Measurements from ENCODE around the gene AKAP9. TPM values are rescaled to one million over a fixed set of nuclear protein-coding genes. Genes with fewer than 3 reads are reported as not detected.

The AKAP9 gene
- total and polyA plus RNA-seq, 4 donors = 14.6 to 97.7 (median 57.0) TPM

GRCh38 chr7:92006046-92006445 is 65.4 kb downstream of the AKAP9 start:
- H3K4me1 ChIP-seq (ENCODE audit: control insufficient read depth in 4 of 4, insufficient read depth in 4 of 4, low read length in 3 of 4) = no peaks in the 10 kb centered on the region
- H3K27ac ChIP-seq (ENCODE audit: low read depth in 1 of 2, low read length in 2 of 2) = no peak overlapping the region
- 90% methylated on average over 2 of the region's 2 CpGs for WGBS
- H3K4me3 ChIP-seq (ENCODE audit: low read depth in 1 of 3, low read length in 3 of 3) = no peak overlapping the region
- H3K36me3 ChIP-seq (ENCODE audit: control insufficient read depth in 4 of 4, insufficient read depth in 3 of 4, low read depth in 1 of 4, low read length in 3 of 4) = peaks cover 0 to 9% (median 7%) of the 10 kb centered on the region in 4 donors
- no peak overlapping the region for H3K9ac ChIP-seq (ENCODE audit: low read depth in 1 of 2, low read length in 2 of 2)
- TF ChIP-seq FOXA2 (IDR thresholded peaks at IDR 0.05) = no peak
- TF ChIP-seq, protein P1, sequence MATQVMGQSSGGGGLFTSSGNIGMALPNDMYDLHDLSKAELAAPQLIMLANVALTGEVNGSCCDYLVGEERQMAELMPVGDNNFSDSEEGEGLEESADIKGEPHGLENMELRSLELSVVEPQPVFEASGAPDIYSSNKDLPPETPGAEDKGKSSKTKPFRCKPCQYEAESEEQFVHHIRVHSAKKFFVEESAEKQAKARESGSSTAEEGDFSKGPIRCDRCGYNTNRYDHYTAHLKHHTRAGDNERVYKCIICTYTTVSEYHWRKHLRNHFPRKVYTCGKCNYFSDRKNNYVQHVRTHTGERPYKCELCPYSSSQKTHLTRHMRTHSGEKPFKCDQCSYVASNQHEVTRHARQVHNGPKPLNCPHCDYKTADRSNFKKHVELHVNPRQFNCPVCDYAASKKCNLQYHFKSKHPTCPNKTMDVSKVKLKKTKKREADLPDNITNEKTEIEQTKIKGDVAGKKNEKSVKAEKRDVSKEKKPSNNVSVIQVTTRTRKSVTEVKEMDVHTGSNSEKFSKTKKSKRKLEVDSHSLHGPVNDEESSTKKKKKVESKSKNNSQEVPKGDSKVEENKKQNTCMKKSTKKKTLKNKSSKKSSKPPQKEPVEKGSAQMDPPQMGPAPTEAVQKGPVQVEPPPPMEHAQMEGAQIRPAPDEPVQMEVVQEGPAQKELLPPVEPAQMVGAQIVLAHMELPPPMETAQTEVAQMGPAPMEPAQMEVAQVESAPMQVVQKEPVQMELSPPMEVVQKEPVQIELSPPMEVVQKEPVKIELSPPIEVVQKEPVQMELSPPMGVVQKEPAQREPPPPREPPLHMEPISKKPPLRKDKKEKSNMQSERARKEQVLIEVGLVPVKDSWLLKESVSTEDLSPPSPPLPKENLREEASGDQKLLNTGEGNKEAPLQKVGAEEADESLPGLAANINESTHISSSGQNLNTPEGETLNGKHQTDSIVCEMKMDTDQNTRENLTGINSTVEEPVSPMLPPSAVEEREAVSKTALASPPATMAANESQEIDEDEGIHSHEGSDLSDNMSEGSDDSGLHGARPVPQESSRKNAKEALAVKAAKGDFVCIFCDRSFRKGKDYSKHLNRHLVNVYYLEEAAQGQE (IDR thresholded peaks at IDR 0.05) = no peak
- TF ChIP-seq TAF1 (conservative IDR thresholded peaks at IDR 0.05) = no peak
- no peaks in the 10 kb centered on the region for H3K27me3 ChIP-seq (ENCODE audit: control insufficient read depth in 4 of 4, insufficient read depth in 4 of 4, low read length in 3 of 4)
- peaks cover 2 to 5% (median 4%) of the 10 kb centered on the region in 4 donors for H3K9me3 ChIP-seq (ENCODE audit: control insufficient read depth in 4 of 4, low read length in 3 of 4)
- no peak for DNase-seq (ENCODE audit: low spot score)

GRCh38 chr7:92010215-92010614 is 69.6 kb downstream of the AKAP9 start:
- no peaks in the 10 kb centered on the region for H3K27me3 ChIP-seq (ENCODE audit: control insufficient read depth in 4 of 4, insufficient read depth in 4 of 4, low read length in 3 of 4)
- no peak overlapping the region for H3K27ac ChIP-seq (ENCODE audit: low read depth in 1 of 2, low read length in 2 of 2)
- H3K4me1 ChIP-seq (ENCODE audit: control insufficient read depth in 4 of 4, insufficient read depth in 4 of 4, low read length in 3 of 4) = no peaks in the 10 kb centered on the region
- H3K4me3 ChIP-seq (ENCODE audit: low read depth in 1 of 3, low read length in 3 of 3) = no peak overlapping the region
- peaks cover 2 to 6% (median 5%) of the 10 kb centered on the region in 4 donors for H3K9me3 ChIP-seq (ENCODE audit: control insufficient read depth in 4 of 4, low read length in 3 of 4)
- TF ChIP-seq, protein P1 (IDR thresholded peaks at IDR 0.05) = no peak
- TF ChIP-seq YY1 (IDR thresholded peaks at IDR 0.05) (no peak), FOXA2 (IDR thresholded peaks at IDR 0.05) (no peak)
- DNase-seq (ENCODE audit: low spot score) = no peak
- peaks cover 0 to 12% (median 8%) of the 10 kb centered on the region in 4 donors for H3K36me3 ChIP-seq (ENCODE audit: control insufficient read depth in 4 of 4, insufficient read depth in 3 of 4, low read depth in 1 of 4, low read length in 3 of 4)
- H3K9ac ChIP-seq (ENCODE audit: low read depth in 1 of 2, low read length in 2 of 2) = no peak overlapping the region
- 96% methylated on average over 5 of the region's 5 CpGs for WGBS

- peaks cover 2 to 6% (median 5%) of the 10 kb centered on the region in 4 donors for H3K9me3 ChIP-seq (ENCODE audit: control insufficient read depth in 4 of 4, low read length in 3 of 4)
- H3K27ac ChIP-seq (ENCODE audit: low read depth in 1 of 2, low read length in 2 of 2) = no peak overlapping the region
- H3K27me3 ChIP-seq (ENCODE audit: control insufficient read depth in 4 of 4, insufficient read depth in 4 of 4, low read length in 3 of 4) = no peaks in the 10 kb centered on the region
- H3K4me1 ChIP-seq (ENCODE audit: control insufficient read depth in 4 of 4, insufficient read depth in 4 of 4, low read length in 3 of 4) = no peaks in the 10 kb centered on the region
- H3K4me3 ChIP-seq (ENCODE audit: low read depth in 1 of 3, low read length in 3 of 3) = no peak overlapping the region
- peaks cover 0 to 12% (median 11%) of the 10 kb centered on the region in 4 donors for H3K36me3 ChIP-seq (ENCODE audit: control insufficient read depth in 4 of 4, insufficient read depth in 3 of 4, low read depth in 1 of 4, low read length in 3 of 4)
- DNase-seq (ENCODE audit: low spot score) = no peak
- no peak overlapping the region for H3K9ac ChIP-seq (ENCODE audit: low read depth in 1 of 2, low read length in 2 of 2)
- TF ChIP-seq, protein P2, sequence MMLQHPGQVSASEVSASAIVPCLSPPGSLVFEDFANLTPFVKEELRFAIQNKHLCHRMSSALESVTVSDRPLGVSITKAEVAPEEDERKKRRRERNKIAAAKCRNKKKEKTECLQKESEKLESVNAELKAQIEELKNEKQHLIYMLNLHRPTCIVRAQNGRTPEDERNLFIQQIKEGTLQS (IDR thresholded peaks at IDR 0.05) = no peak
- TF ChIP-seq TAF1 (conservative IDR thresholded peaks at IDR 0.05) (no peak), HNF4A (conservative IDR thresholded peaks at IDR 0.05) (no peak), NR2F2 (IDR thresholded peaks at IDR 0.05) (no peak), FOXA1 (IDR thresholded peaks at IDR 0.05) (no peak), FOXA2 (IDR thresholded peaks at IDR 0.05) (no peak), EGR1 (IDR thresholded peaks at IDR 0.05; ENCODE audit: low read depth in 2 of 2) (no peak), SP1 (IDR thresholded peaks at IDR 0.05) (no peak), YY1 (IDR thresholded peaks at IDR 0.05) (no peak), GABPA (IDR thresholded peaks at IDR 0.05 in 1 of 2, conservative IDR thresholded peaks at IDR 0.05 in 1 of 2) (no peak), RAD21 (IDR thresholded peaks at IDR 0.05) (no peak)
- TF ChIP-seq, protein P3, sequence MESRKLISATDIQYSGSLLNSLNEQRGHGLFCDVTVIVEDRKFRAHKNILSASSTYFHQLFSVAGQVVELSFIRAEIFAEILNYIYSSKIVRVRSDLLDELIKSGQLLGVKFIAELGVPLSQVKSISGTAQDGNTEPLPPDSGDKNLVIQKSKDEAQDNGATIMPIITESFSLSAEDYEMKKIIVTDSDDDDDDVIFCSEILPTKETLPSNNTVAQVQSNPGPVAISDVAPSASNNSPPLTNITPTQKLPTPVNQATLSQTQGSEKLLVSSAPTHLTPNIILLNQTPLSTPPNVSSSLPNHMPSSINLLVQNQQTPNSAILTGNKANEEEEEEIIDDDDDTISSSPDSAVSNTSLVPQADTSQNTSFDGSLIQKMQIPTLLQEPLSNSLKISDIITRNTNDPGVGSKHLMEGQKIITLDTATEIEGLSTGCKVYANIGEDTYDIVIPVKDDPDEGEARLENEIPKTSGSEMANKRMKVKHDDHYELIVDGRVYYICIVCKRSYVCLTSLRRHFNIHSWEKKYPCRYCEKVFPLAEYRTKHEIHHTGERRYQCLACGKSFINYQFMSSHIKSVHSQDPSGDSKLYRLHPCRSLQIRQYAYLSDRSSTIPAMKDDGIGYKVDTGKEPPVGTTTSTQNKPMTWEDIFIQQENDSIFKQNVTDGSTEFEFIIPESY (IDR thresholded peaks at IDR 0.05) = no peak
- TF ChIP-seq, protein P1 (IDR thresholded peaks at IDR 0.05) = no peak
- TF ChIP-seq, protein P4, sequence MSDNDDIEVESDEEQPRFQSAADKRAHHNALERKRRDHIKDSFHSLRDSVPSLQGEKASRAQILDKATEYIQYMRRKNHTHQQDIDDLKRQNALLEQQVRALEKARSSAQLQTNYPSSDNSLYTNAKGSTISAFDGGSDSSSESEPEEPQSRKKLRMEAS (IDR thresholded peaks at IDR 0.05) = no peak
These were observed 72.9 kb downstream of the AKAP9 start for GRCh38 chr7:92013611-92014010.
